GM06990 (cell line): Measurements from ENCODE around the gene TTC3.
"Not testable (repeated sequence)": the region's sequence is repeated elsewhere in the genome, so short reads cannot be mapped to it uniquely, and the experiment has no call there.

Source experiments
- DNase-seq: peaks from one replicate; pipeline ENCODE4 v3.0.0-alpha.2; 2011; ENCODE audit not compliant: insufficient read length; ENCODE audit errors: extremely low read depth
- H3K27me3 ChIP-seq: replicated peaks from 2 replicates; pipeline ENCODE4 v1.6.0; 2011; ENCODE audit warnings: low read length; ENCODE audit not compliant: control insufficient read depth, insufficient read depth
- H3K36me3 ChIP-seq: 2 replicates; pipeline ENCODE4 v1.5.1; 2011; ENCODE audit warnings: low read length; ENCODE audit not compliant: control insufficient read depth, insufficient read depth
- H3K4me3 ChIP-seq: replicated peaks from 2 replicates; pipeline ENCODE4 v1.5.1; 2011; ENCODE audit warnings: low read depth, mild to moderate bottlenecking, control low read depth, low read length
- CTCF ChIP-seq: IDR thresholded peaks from 2 replicates; pipeline ENCODE4 v1.5.1; 2011; ENCODE audit warnings: low read length, control low read depth, mild to moderate bottlenecking, inconsistent platforms; ENCODE audit not compliant: insufficient read depth, poor library complexity, severe bottlenecking

TTC3 gene

GRCh38 chr21:37095821-37096220 is 22.8 kb downstream of the TTC3 start:
- H3K27me3 ChIP-seq = no peaks in the 10 kb centered on the region
- peaks cover 6% of the 10 kb centered on the region for H3K36me3 ChIP-seq
- H3K4me3 ChIP-seq = no peak overlapping the region
- DNase-seq = no peak
- TF ChIP-seq CTCF = no peak

- TF ChIP-seq CTCF = no peak
- peaks cover 6% of the 10 kb centered on the region for H3K36me3 ChIP-seq
- DNase-seq = no peak
Measured at GRCh38 chr21:37098751-37099150, 25.7 kb downstream of the TTC3 start.

GRCh38 chr21:37100316-37100715 is 27.3 kb downstream of the TTC3 start:
- TF ChIP-seq CTCF = no peak
- Histone ChIP-seq H3K27me3 (no peaks in the 10 kb centered on the region), H3K4me3 (no peak overlapping the region), H3K36me3 (peaks cover 6% of the 10 kb centered on the region)
- DNase-seq = no peak

More at GRCh38 chr21:37098751-37099150, 25.7 kb downstream of the TTC3 start:
- Histone ChIP-seq H3K4me3 (no peak overlapping the region), H3K27me3 (no peaks in the 10 kb centered on the region)

GRCh38 chr21:37101384-37101783 is 28.3 kb downstream of the TTC3 start:
- H3K27me3 ChIP-seq = no peaks in the 10 kb centered on the region
- TF ChIP-seq CTCF = no peak
- H3K36me3 ChIP-seq = peaks cover 6% of the 10 kb centered on the region
- H3K4me3 ChIP-seq = no peak overlapping the region
- no peak for DNase-seq

- not testable (repeated sequence) for H3K27me3 ChIP-seq, H3K36me3 ChIP-seq, DNase-seq
Measured at GRCh38 chr21:37102746-37103145, 29.7 kb downstream of the TTC3 start.

GRCh38 chr21:37106998-37107397 is 33.9 kb downstream of the TTC3 start:
- no peak for TF ChIP-seq CTCF
- no peak for DNase-seq
- Histone ChIP-seq H3K4me3 (no peak overlapping the region), H3K27me3 (no peaks in the 10 kb centered on the region), H3K36me3 (no peaks in the 10 kb centered on the region; the same call in 1 of the 2 replicates)

More at GRCh38 chr21:37102746-37103145, 29.7 kb downstream of the TTC3 start:
- H3K4me3 ChIP-seq = not testable (repeated sequence)

- not testable (repeated sequence) for DNase-seq, H3K27me3 ChIP-seq, H3K36me3 ChIP-seq, H3K4me3 ChIP-seq
Measured at GRCh38 chr21:37111029-37111428, 38.0 kb downstream of the TTC3 start.

- DNase-seq, H3K36me3 ChIP-seq, H3K4me3 ChIP-seq, H3K27me3 ChIP-seq: not testable (repeated sequence)
Measured at GRCh38 chr21:37114301-37114700, 41.2 kb downstream of the TTC3 start.

- H3K4me3 ChIP-seq, DNase-seq, H3K36me3 ChIP-seq, H3K27me3 ChIP-seq: not testable (repeated sequence)
Measured at GRCh38 chr21:37116459-37116858, 43.4 kb downstream of the TTC3 start.
